Natural killer cell (primary cell): ENCODE data around the gene LANCL1. TPM values are rescaled to one million over a fixed set of nuclear protein-coding genes. Genes with fewer than 3 reads are reported as not detected.

ENCODE experiments used
- ATAC-seq, 3 donors: fragments of 150-1000 bp in 2 of 3; fragments of 200-7000 bp in 1 of 3; cut with Tn5 transposase; 1 replicate in 1 of 3; 2 replicates in 2 of 3; pipeline ENCODE4 v1.10.0; 2021; ENCODE audit warnings: mild to moderate bottlenecking in 2 of 3, moderate library complexity in 2 of 3
- DNase-seq, 2 donors: peaks; one replicate each; pipeline versions ENCODE4 v3.0.0 to v3.0.0-alpha.2; 2013 to 2021; ENCODE audit warnings: mixed read lengths in 1 of 2
- H3K27ac ChIP-seq: one replicate; pipeline ENCODE4 v1.5.1; 2013; ENCODE audit warnings: mild to moderate bottlenecking, low read length
- H3K27me3 ChIP-seq: one replicate; pipeline ENCODE4 v1.6.1; 2013; ENCODE audit warnings: low read length; ENCODE audit not compliant: control insufficient read depth, insufficient read depth
- H3K36me3 ChIP-seq: one replicate; pipeline ENCODE4 v1.6.1; 2013; ENCODE audit warnings: low read length; ENCODE audit not compliant: control insufficient read depth, insufficient read depth
- H3K4me1 ChIP-seq: one replicate; pipeline ENCODE4 v1.6.1; 2013; ENCODE audit warnings: low read length; ENCODE audit not compliant: control insufficient read depth, insufficient read depth
- H3K4me3 ChIP-seq: one replicate; pipeline ENCODE4 v1.5.1; 2013; ENCODE audit warnings: low read length
- H3K9me3 ChIP-seq: one replicate; pipeline ENCODE4 v1.6.1; 2013; ENCODE audit warnings: low read length; ENCODE audit not compliant: control insufficient read depth, insufficient read depth
- H3K27ac Mint-ChIP-seq, 2 donors: one replicate each; pipeline ENCODE4 v1.8.0; 2022; ENCODE audit warnings: mild to moderate bottlenecking in 2 of 2, mixed read lengths in 2 of 2, moderate library complexity in 1 of 2
- H3K27me3 Mint-ChIP-seq, 2 donors: one replicate each; pipeline ENCODE4 v1.8.0; 2022; ENCODE audit warnings: low read depth in 2 of 2, mixed read lengths in 2 of 2
- H3K36me3 Mint-ChIP-seq: one replicate; pipeline ENCODE4 v1.8.0; 2022; ENCODE audit warnings: mixed read lengths
- H3K4me1 Mint-ChIP-seq, 2 donors: one replicate each; pipeline ENCODE4 v1.8.0; 2022; ENCODE audit warnings: mixed read lengths in 2 of 2
- H3K4me3 Mint-ChIP-seq: one replicate; pipeline ENCODE4 v1.8.0; 2022; ENCODE audit warnings: mild to moderate bottlenecking, moderate library complexity, mixed read lengths
- H3K9me3 Mint-ChIP-seq, 2 donors: one replicate each; pipeline ENCODE4 v1.8.0; 2022; ENCODE audit warnings: mixed read lengths in 2 of 2
- CTCF ChIP-seq: fragments of 200-600 bp; IDR thresholded peaks from one replicate; pipeline ENCODE4 v1.8.0; 2022; ENCODE audit warnings: antibody characterized with exemption
- WGBS: methylation state at CpG from one replicate; pipeline ENCODE4 v1.1.7; 2013; ENCODE audit warnings: missing lambda C conversion rate; ENCODE audit not compliant: insufficient coverage; 5-methylcytosine and 5-hydroxymethylcytosine counted together
- intact Hi-C: fragments of 100-400 bp; cut with micrococcal nuclease; formaldehyde crosslinking; loops from one replicate; pipeline ENCODE4 v1.14.2; 2022
- total RNA-seq, 4 donors: library from RNA; stranded (reverse); fragments of 120-200 nt in 1 of 4; gene quantifications; one replicate each; pipeline versions ENCODE4 v1.2.3 to v1.2.4, GENCODE V29; 2013 to 2022

Gene LANCL1
- total RNA-seq, 3 donors from 2014 or later (not counting 1 experiment from before 2014, with no cell fraction given): 21.0 to 27.0 (median 24.4) TPM

- WGBS: 96% methylated on average over 3 of the region's 3 CpGs
These were observed 30.8 kb downstream of the LANCL1 start for GRCh38 chr2:210445732-210446131.

GRCh38 chr2:210445116-210445707, 31.3 kb downstream of the LANCL1 start:
- H3K4me3 Mint-ChIP-seq: no peak overlapping the region
- WGBS: 26% methylated on average over 2 of the region's 3 CpGs
- H3K27ac Mint-ChIP-seq: no peak overlapping the region
- Histone ChIP-seq H3K27me3 (no peaks in the 10 kb centered on the region), H3K4me1 (no peaks in the 10 kb centered on the region), H3K4me3 (no peak overlapping the region), H3K36me3 (peaks cover 11% of the 10 kb centered on the region), H3K27ac (no peak overlapping the region), H3K9me3 (no peaks in the 10 kb centered on the region)
- DNase-seq: peak in 1 of 2 donors; percentile 37
- TF ChIP-seq CTCF: peak; percentile 94
- H3K9me3 Mint-ChIP-seq: peaks cover 5 to 12% of the 10 kb centered on the region in 2 donors
- intact Hi-C loops: loop anchor here (5.0 kb wide), 1 partner anchor 712 kb away; no protein-coding TSS in a partner anchor
- H3K27me3 Mint-ChIP-seq: no peaks in the 10 kb centered on the region
- H3K36me3 Mint-ChIP-seq: peaks cover 27% of the 10 kb centered on the region
- peaks cover 25 to 35% of the 10 kb centered on the region in 2 donors for H3K4me1 Mint-ChIP-seq
- peak in 1 of 3 donors; percentile 34 for ATAC-seq

More at GRCh38 chr2:210445732-210446131, 30.8 kb downstream of the LANCL1 start:
- no peaks in the 10 kb centered on the region for H3K27me3 Mint-ChIP-seq
- no peak overlapping the region for H3K4me3 Mint-ChIP-seq
- no peak overlapping the region for H3K27ac Mint-ChIP-seq
- no peaks in the 10 kb centered on the region for H3K9me3 ChIP-seq
- peaks cover 5 to 12% of the 10 kb centered on the region in 2 donors for H3K9me3 Mint-ChIP-seq
- peaks cover 6% of the 10 kb centered on the region for H3K36me3 ChIP-seq
- H3K4me1 ChIP-seq: no peaks in the 10 kb centered on the region
- H3K27me3 ChIP-seq: no peaks in the 10 kb centered on the region
- DNase-seq (no peak), ATAC-seq (no peak)
- no peak overlapping the region for H3K27ac ChIP-seq
- intact Hi-C loops: loop anchor here (5.0 kb wide), 1 partner anchor 712 kb away; no protein-coding TSS in a partner anchor
- peaks cover 27% of the 10 kb centered on the region for H3K36me3 Mint-ChIP-seq
- no peak overlapping the region for H3K4me3 ChIP-seq
- peaks cover 27 to 39% of the 10 kb centered on the region in 2 donors for H3K4me1 Mint-ChIP-seq
- no peak for TF ChIP-seq CTCF

GRCh38 chr2:210443527-210443926, 33.0 kb downstream of the LANCL1 start:
- no peak for ATAC-seq
- intact Hi-C loops: no loop called here
- no peaks in the 10 kb centered on the region for H3K27me3 Mint-ChIP-seq
- DNase-seq: no peak
- peaks cover 33% of the 10 kb centered on the region for H3K36me3 Mint-ChIP-seq
- Histone ChIP-seq H3K4me3 (no peak overlapping the region), H3K27ac (no peak overlapping the region), H3K4me1 (no peaks in the 10 kb centered on the region), H3K9me3 (no peaks in the 10 kb centered on the region), H3K36me3 (peaks cover 22% of the 10 kb centered on the region), H3K27me3 (no peaks in the 10 kb centered on the region)
- H3K9me3 Mint-ChIP-seq: peaks cover 5 to 12% of the 10 kb centered on the region in 2 donors
- no peak overlapping the region for H3K4me3 Mint-ChIP-seq
- H3K27ac Mint-ChIP-seq: peak overlapping the region in 1 of 2 donors; percentile 3
- peaks cover 20 to 21% of the 10 kb centered on the region in 2 donors for H3K4me1 Mint-ChIP-seq
- no peak for TF ChIP-seq CTCF
- 100% methylated on average over 3 of the region's 3 CpGs for WGBS
